ENCODE measurements around the gene APPBP2. TPM values are rescaled to one million over a fixed set of nuclear protein-coding genes. Genes with fewer than 3 reads are reported as not detected.

Gene APPBP2
- total RNA-seq, 2 experiments from 2014 or later = 18.5 to 18.7 TPM

DNA sequence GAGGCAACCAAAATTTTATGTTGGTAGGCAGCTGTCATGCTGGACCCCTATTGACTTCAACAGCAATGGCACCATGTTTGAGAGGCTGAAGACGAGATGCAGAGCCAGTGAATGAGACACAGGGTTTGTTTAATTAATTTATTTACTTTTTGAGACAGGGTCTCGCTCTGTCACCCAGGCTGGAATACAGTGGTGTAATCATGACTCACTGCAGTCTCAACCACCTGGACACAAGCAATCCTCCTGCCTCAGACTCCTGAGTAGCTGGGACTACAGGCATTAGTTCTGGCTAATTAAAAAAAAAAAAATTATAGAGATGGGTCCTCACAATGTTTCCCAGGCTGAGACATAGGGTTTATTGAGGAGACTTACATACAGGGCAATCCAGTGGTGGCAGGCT, 37.7 kb upstream of the APPBP2 start:
- H3K9me3 ChIP-seq (ENCODE audit: control insufficient read depth in 1 of 2, insufficient read depth in 1 of 2, low read length in 2 of 2) = peaks cover 0 to 2% of the 10 kb centered on the region in 2 experiments
- POLR2A ChIA-PET = no interaction called here
- H3K36me3 Mint-ChIP-seq (ENCODE audit: low read depth) = no peaks in the 10 kb centered on the region
- H3K4me3 Mint-ChIP-seq = no peak overlapping the region
- TF ChIP-seq, protein P1, sequence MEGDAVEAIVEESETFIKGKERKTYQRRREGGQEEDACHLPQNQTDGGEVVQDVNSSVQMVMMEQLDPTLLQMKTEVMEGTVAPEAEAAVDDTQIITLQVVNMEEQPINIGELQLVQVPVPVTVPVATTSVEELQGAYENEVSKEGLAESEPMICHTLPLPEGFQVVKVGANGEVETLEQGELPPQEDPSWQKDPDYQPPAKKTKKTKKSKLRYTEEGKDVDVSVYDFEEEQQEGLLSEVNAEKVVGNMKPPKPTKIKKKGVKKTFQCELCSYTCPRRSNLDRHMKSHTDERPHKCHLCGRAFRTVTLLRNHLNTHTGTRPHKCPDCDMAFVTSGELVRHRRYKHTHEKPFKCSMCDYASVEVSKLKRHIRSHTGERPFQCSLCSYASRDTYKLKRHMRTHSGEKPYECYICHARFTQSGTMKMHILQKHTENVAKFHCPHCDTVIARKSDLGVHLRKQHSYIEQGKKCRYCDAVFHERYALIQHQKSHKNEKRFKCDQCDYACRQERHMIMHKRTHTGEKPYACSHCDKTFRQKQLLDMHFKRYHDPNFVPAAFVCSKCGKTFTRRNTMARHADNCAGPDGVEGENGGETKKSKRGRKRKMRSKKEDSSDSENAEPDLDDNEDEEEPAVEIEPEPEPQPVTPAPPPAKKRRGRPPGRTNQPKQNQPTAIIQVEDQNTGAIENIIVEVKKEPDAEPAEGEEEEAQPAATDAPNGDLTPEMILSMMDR (IDR thresholded peaks at IDR 0.05) = no peak
- H3K9me3 Mint-ChIP-seq = no peaks in the 10 kb centered on the region
- H3K4me1 ChIP-seq (ENCODE audit: insufficient read depth, low read length) = no peaks in the 10 kb centered on the region
- no peaks in the 10 kb centered on the region for H3K4me1 Mint-ChIP-seq (ENCODE audit: low read depth)
- CTCF ChIA-PET = no interaction called here
- no peaks in the 10 kb centered on the region for H3K36me3 ChIP-seq (ENCODE audit: insufficient read depth, low read length)
- no peak for ATAC-seq (ENCODE audit: poor library complexity)
- no peak overlapping the region for H3K4me3 ChIP-seq (ENCODE audit: low read length)
- no peaks in the 10 kb centered on the region for H3K27me3 Mint-ChIP-seq
- DNase-seq = no peak
- no peak overlapping the region for H3K27ac Mint-ChIP-seq
- intact Hi-C loops (cut with DNase I, micrococcal nuclease) = no loop called here
- H3K27ac ChIP-seq (ENCODE audit: low read depth in 1 of 2, low read length in 2 of 2) = no peak overlapping the region
- no peaks in the 10 kb centered on the region for H3K27me3 ChIP-seq (ENCODE audit: control insufficient read depth in 1 of 2, insufficient read depth in 2 of 2, low read length in 2 of 2)

DNA sequence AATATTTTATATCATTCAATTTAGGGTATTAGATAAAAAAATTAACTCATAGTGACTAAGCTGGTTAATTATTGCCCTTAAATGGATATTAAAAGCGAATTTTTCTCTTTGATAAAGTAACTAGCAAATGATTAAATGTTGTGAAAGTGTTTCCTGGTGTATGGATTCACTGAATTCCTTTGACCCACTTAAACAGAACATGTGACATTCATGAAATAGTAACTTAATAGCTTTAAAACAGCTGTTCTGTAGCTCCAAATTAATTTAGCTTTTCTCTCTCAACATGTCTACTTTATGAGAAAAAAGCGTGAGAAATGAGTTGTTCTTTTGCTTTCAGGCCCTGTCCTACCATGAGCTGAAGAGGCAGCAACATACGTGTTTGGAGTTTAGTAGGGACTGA, 36.4 kb upstream of the APPBP2 start:
- intact Hi-C loops (cut with DNase I, micrococcal nuclease) = no loop called here
- Histone ChIP-seq H3K4me3 (ENCODE audit: low read length) (no peak overlapping the region), H3K27me3 (ENCODE audit: control insufficient read depth in 1 of 2, insufficient read depth in 2 of 2, low read length in 2 of 2) (no peaks in the 10 kb centered on the region), H3K4me1 (ENCODE audit: insufficient read depth, low read length) (no peaks in the 10 kb centered on the region), H3K36me3 (ENCODE audit: insufficient read depth, low read length) (no peaks in the 10 kb centered on the region), H3K27ac (ENCODE audit: low read depth in 1 of 2, low read length in 2 of 2) (no peak overlapping the region), H3K9me3 (ENCODE audit: control insufficient read depth in 1 of 2, insufficient read depth in 1 of 2, low read length in 2 of 2) (peaks cover 9 to 13% of the 10 kb centered on the region in 2 experiments)
- ChIA-PET CTCF (no interaction called here), POLR2A (no interaction called here)
- Mint-ChIP-seq H3K4me1 (ENCODE audit: low read depth) (no peaks in the 10 kb centered on the region), H3K27me3 (no peaks in the 10 kb centered on the region), H3K9me3 (peaks cover 5% of the 10 kb centered on the region), H3K4me3 (no peak overlapping the region), H3K27ac (no peak overlapping the region), H3K36me3 (ENCODE audit: low read depth) (no peaks in the 10 kb centered on the region)
- DNase-seq (no peak), ATAC-seq (ENCODE audit: poor library complexity) (no peak)
- TF ChIP-seq, protein P1 (IDR thresholded peaks at IDR 0.05) = no peak

DNA sequence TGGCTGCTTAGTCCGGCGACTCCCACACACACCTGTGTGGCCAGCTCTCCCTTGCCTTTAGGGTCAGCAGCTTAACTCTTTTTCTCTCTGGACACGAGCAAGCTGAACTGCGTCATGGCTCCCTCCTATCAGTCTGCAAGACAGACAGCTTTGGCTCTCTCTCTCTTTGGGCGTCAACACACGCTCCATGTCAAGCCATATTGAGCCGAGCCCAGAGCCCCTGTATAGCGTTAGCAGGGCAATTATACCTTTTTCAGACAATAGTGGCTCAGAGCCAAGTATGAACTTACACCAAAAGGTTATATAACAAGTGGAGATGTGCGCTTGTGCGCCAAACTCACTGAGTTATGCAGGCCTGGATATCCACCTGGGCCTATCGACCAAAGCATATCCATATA, 34.8 kb upstream of the APPBP2 start:
- no peaks in the 10 kb centered on the region for H3K36me3 ChIP-seq (ENCODE audit: insufficient read depth, low read length)
- H3K27ac ChIP-seq (ENCODE audit: low read depth in 1 of 2, low read length in 2 of 2) = no peak overlapping the region
- POLR2A ChIA-PET = no interaction called here
- CTCF ChIA-PET = no interaction called here
- Mint-ChIP-seq H3K27ac (no peak overlapping the region), H3K4me1 (ENCODE audit: low read depth) (no peaks in the 10 kb centered on the region), H3K4me3 (no peak overlapping the region), H3K36me3 (ENCODE audit: low read depth) (no peaks in the 10 kb centered on the region), H3K27me3 (no peaks in the 10 kb centered on the region), H3K9me3 (peaks cover 6% of the 10 kb centered on the region)
- no peak overlapping the region for H3K4me3 ChIP-seq (ENCODE audit: low read length)
- no peaks in the 10 kb centered on the region for H3K4me1 ChIP-seq (ENCODE audit: insufficient read depth, low read length)
- ATAC-seq (ENCODE audit: poor library complexity) = no peak
- H3K27me3 ChIP-seq (ENCODE audit: control insufficient read depth in 1 of 2, insufficient read depth in 2 of 2, low read length in 2 of 2) = peaks cover 0 to 3% of the 10 kb centered on the region in 2 experiments
- intact Hi-C loops (cut with DNase I, micrococcal nuclease) = no loop called here
- TF ChIP-seq, protein P1 (IDR thresholded peaks at IDR 0.05) = no peak
- H3K9me3 ChIP-seq (ENCODE audit: control insufficient read depth in 1 of 2, insufficient read depth in 1 of 2, low read length in 2 of 2) = peaks cover 13 to 15% of the 10 kb centered on the region in 2 experiments
- no peak for DNase-seq

All from CD4-positive, alpha-beta T cell (primary cell).